Type B pancreatic cell (in vitro differentiated cells): Measurements from ENCODE around the gene TSHZ2. TPM values are rescaled to one million over a fixed set of nuclear protein-coding genes. Genes with fewer than 3 reads are reported as not detected.

Experiments used
- DNase-seq: peaks from one replicate; pipeline ENCODE4 v3.0.0; 2021; ENCODE audit warnings: mixed read lengths; ENCODE audit not compliant: unreplicated experiment; ENCODE audit errors: extremely low spot score
- H3K27ac Mint-ChIP-seq: 2 replicates; pipeline ENCODE4 v1.8.0; 2021; ENCODE audit warnings: mild to moderate bottlenecking, mixed read lengths
- H3K27me3 Mint-ChIP-seq: 2 replicates; pipeline ENCODE4 v1.8.0; 2021; ENCODE audit warnings: mixed read lengths
- H3K36me3 Mint-ChIP-seq: 2 replicates; pipeline ENCODE4 v1.8.0; 2021; ENCODE audit warnings: mixed read lengths
- H3K4me1 Mint-ChIP-seq: one replicate; pipeline ENCODE4 v1.8.0; 2021; ENCODE audit warnings: mixed read lengths; ENCODE audit not compliant: unreplicated experiment
- H3K4me3 Mint-ChIP-seq: 2 replicates; pipeline ENCODE4 v1.8.0; 2021; ENCODE audit warnings: mild to moderate bottlenecking, mixed read lengths
- H3K9me3 Mint-ChIP-seq: 2 replicates; pipeline ENCODE4 v1.8.0; 2021; ENCODE audit warnings: mixed read lengths
- CTCF ChIP-seq: fragments of 200-600 bp; sonication (generic); conservative IDR thresholded peaks from 2 replicates; pipeline ENCODE4 v1.5.0; 2021; ENCODE audit warnings: antibody characterized with exemption, mild to moderate bottlenecking
- total RNA-seq: library from RNA; stranded (reverse); gene quantifications from 2 replicates; pipeline ENCODE4 v1.2.1, GENCODE V29; 2021; ENCODE audit warnings: low replicate concordance

TSHZ2 gene
- total RNA-seq, 1 donor from 2014 or later, result 45.5 TPM

DNA sequence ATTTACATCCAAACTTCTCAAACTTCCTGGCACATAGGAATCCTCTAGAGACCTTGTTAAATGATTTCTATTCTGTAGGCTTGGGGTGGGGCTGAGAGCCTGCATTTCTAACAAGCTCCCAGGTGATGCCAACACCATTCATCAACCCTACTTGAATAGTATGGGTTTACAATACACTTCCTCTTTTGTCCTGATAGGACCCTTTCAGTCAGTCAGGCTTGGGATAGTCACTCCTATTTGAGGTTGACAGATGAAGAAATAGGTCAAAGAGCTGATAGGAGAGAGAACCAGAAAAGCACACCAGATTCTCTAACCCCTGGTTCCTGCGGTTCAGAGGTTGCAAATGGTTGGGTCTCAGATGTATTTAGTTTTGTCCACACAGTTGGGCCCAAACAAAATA, 273.4 kb downstream of the TSHZ2 start:
- Mint-ChIP-seq H3K4me3 (no peak overlapping the region), H3K4me1 (peaks cover 36% of the 10 kb centered on the region), H3K9me3 (peaks cover 5% of the 10 kb centered on the region), H3K27me3 (no peaks in the 10 kb centered on the region), H3K27ac (no peak overlapping the region), H3K36me3 (peaks cover 11% of the 10 kb centered on the region)
- TF ChIP-seq CTCF, result no peak
- no peak for DNase-seq

- Mint-ChIP-seq H3K9me3 (peaks cover 5% of the 10 kb centered on the region), H3K27ac (no peak overlapping the region), H3K4me3 (no peak overlapping the region), H3K4me1 (peaks cover 36% of the 10 kb centered on the region), H3K27me3 (no peaks in the 10 kb centered on the region), H3K36me3 (peaks cover 11% of the 10 kb centered on the region)
- DNase-seq, result no peak
- no peak for TF ChIP-seq CTCF
These were observed 275.4 kb downstream of the TSHZ2 start for GRCh38 chr20:53247468-53248103.

DNA sequence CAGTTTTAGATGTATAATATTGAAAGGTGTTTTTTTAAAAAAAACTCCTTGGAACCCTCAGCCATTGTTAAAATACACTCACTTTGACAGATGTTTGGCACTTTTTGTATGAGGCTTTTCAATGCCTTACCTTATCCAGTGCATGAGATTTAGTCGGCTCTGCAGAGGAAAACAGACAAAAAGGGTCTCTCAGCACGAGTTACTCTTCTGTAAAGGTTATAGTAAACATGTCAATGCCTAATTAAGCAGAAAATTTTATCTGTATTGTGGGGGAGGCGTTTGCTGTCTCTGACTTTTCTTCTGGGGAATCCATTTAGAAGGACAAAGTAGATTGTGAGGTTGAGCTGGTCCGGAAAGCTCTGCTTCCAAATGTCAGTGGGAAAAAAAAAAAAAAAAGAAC, 278.3 kb downstream of the TSHZ2 start:
- no peak overlapping the region for H3K27ac Mint-ChIP-seq
- TF ChIP-seq CTCF, result no peak
- no peaks in the 10 kb centered on the region for H3K27me3 Mint-ChIP-seq
- no peak overlapping the region for H3K4me3 Mint-ChIP-seq
- peaks cover 25% of the 10 kb centered on the region for H3K36me3 Mint-ChIP-seq
- H3K4me1 Mint-ChIP-seq, result peaks cover 14% of the 10 kb centered on the region
- no peak for DNase-seq
- H3K9me3 Mint-ChIP-seq, result peaks cover 5% of the 10 kb centered on the region

GRCh38 chr20:53252002-53252401, 279.8 kb downstream of the TSHZ2 start:
- TF ChIP-seq CTCF, result no peak
- Mint-ChIP-seq H3K9me3 (peaks cover 5% of the 10 kb centered on the region), H3K27ac (no peak overlapping the region), H3K27me3 (no peaks in the 10 kb centered on the region), H3K4me3 (no peak overlapping the region), H3K36me3 (peaks cover 26% of the 10 kb centered on the region), H3K4me1 (peaks cover 4% of the 10 kb centered on the region)
- no peak for DNase-seq

DNA sequence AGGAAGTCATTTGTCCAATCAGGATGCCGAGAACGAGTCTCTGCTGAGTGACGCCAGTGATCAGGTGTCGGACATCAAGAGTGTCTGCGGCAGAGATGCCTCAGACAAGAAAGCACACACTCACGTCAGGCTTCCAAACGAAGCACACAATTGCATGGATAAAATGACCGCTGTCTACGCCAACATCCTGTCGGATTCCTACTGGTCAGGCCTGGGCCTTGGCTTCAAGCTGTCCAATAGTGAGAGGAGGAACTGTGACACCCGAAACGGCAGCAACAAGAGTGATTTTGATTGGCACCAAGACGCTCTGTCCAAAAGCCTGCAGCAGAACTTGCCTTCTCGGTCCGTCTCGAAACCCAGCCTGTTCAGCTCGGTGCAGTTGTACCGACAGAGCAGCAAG, 281.5 kb downstream of the TSHZ2 start:
- Mint-ChIP-seq H3K36me3 (peaks cover 29% of the 10 kb centered on the region), H3K4me1 (no peaks in the 10 kb centered on the region), H3K27ac (no peak overlapping the region), H3K9me3 (peaks cover 5% of the 10 kb centered on the region), H3K27me3 (no peaks in the 10 kb centered on the region), H3K4me3 (no peak overlapping the region)
- DNase-seq, result no peak
- TF ChIP-seq CTCF, result no peak
